ENCODE results near the gene TET1.
A peak's percentile ranks its signal among the peaks of the same experiment; 100 is the strongest.
"Not testable (repeated sequence)": the region's sequence is repeated elsewhere in the genome, so short reads cannot be mapped to it uniquely, and the experiment has no call there.

DNA sequence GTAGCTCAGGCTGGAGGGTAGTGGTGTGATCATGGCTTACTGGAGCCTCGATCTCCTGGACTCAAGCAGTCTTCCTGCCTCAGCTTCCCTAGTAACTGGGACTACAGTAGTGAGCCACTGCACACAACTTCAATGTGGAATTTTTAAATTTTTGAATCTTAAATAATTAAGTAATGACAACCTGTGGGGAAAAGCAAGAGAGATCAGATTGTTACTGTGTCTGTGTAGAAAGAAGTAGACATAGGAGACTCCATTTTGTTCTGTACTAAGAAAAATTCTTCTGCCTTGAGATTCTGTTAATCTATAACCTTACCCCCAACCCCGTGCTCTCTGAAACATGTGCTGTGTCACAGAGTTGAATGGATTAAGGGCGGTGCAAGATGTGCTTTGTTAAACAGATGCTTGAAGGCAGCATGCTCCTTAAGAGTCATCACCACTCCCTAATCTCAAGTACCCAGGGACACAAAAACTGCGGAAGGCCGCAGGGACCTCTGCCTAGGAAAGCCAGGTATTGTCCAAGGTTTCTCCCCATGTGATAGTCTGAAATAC, 34.6 kb upstream of the TET1 start:
- TF ChIP-seq CTCF (IDR thresholded peaks at IDR 0.05): not testable (repeated sequence)
- peak in 1 of 3 donors; percentile 34 for TF ChIP-seq POLR2A (IDR thresholded peaks at IDR 0.05)
